Measurements from ENCODE around the gene GPR142. TPM values are rescaled to one million over a fixed set of nuclear protein-coding genes. Genes with fewer than 3 reads are reported as not detected.

Gene GPR142
- polyA plus RNA-seq, 1 of the 3 experiments (the other 2 are of a cell fraction), result not detected

- Histone ChIP-seq H3F3A (replicated peaks; ENCODE audit: insufficient read depth) (no peaks in the 10 kb centered on the region), H3K4me1 (ENCODE audit: control insufficient read depth in 1 of 2, insufficient read depth in 2 of 2, low read depth in 1 of 2, low read length in 1 of 2) (peaks cover 0 to 3% of the 10 kb centered on the region in 2 experiments; a peak in 1 of 4 replicates), H2AFZ (ENCODE audit: low read depth) (no peak overlapping the region), H3K4me3 (ENCODE audit: low read depth in 2 of 2, low read length in 1 of 2) (no peak overlapping the region), H3K4me2 (no peak overlapping the region), H3K9me2 (no peaks in the 10 kb centered on the region), H3K36me3 (replicated peaks in 1 of 2; ENCODE audit: control insufficient read depth in 1 of 2, insufficient read depth in 2 of 2, low read length in 1 of 2) (no peaks in the 10 kb centered on the region), H3K27me3 (ENCODE audit: insufficient read depth) (no peaks in the 10 kb centered on the region), H3K79me2 (ENCODE audit: insufficient read depth) (no peaks in the 10 kb centered on the region), H3K9ac (no peak overlapping the region), H3K27ac (ENCODE audit: low read depth in 2 of 2, low read length in 1 of 2) (no peak overlapping the region), H3K9me3 (no peaks in the 10 kb centered on the region), H4K20me1 (ENCODE audit: insufficient read depth) (no peaks in the 10 kb centered on the region)
- WGBS (ENCODE audit: low lambda C conversion rate), result 51% methylated on average over 3 of the region's 3 CpGs
- TF ChIP-seq ZBTB33 (IDR thresholded peaks at IDR 0.05; ENCODE audit: borderline replicate concordance, low read depth), result no peak
- no peak for TF ChIP-seq MXI1 (IDR thresholded peaks at IDR 0.05; ENCODE audit: low read depth, low read length)
- TF ChIP-seq SIN3A (IDR thresholded peaks at IDR 0.05; ENCODE audit: borderline replicate concordance, low read depth, low read length), result no peak
- no peak for TF ChIP-seq GABPA (IDR thresholded peaks at IDR 0.05; ENCODE audit: low read depth)
- ChIA-PET POLR2A (no interaction called here), CTCF (interaction anchor here (0.7 to 2.1 kb wide), 5 partner anchors 23 to 238 kb away, joined by 3 to 9 read pairs (median 3); no protein-coding TSS in a partner anchor)
- DNase-seq, result no peak
These were observed 38.8 kb upstream of the GPR142 start for GRCh38 chr17:74328487-74328886.

- no peaks in the 10 kb centered on the region for H3K9me2 ChIP-seq
- 44% methylated on average over 3 of the region's 3 CpGs for WGBS (ENCODE audit: low lambda C conversion rate)
- POLR2A ChIA-PET, result no interaction called here
- H3K79me2 ChIP-seq (ENCODE audit: insufficient read depth), result no peaks in the 10 kb centered on the region
- no peaks in the 10 kb centered on the region for H3F3A ChIP-seq (replicated peaks; ENCODE audit: insufficient read depth)
- no peaks in the 10 kb centered on the region for H4K20me1 ChIP-seq (ENCODE audit: insufficient read depth)
- TF ChIP-seq FOSL2 (IDR thresholded peaks at IDR 0.05; ENCODE audit: borderline replicate concordance, low read depth), result no peak
- TF ChIP-seq RFX5 (IDR thresholded peaks at IDR 0.05; ENCODE audit: low read length), result no peak
- TF ChIP-seq MXI1 (IDR thresholded peaks at IDR 0.05; ENCODE audit: low read depth, low read length), result no peak
- TF ChIP-seq MEF2A (IDR thresholded peaks at IDR 0.05; ENCODE audit: borderline replicate concordance, low read depth), result no peak
- no peak for TF ChIP-seq POLR2AphosphoS5 (IDR thresholded peaks at IDR 0.05; ENCODE audit: low read depth, low read length)
- H3K9me3 ChIP-seq, result no peaks in the 10 kb centered on the region
- H3K36me3 ChIP-seq (replicated peaks in 1 of 2; ENCODE audit: control insufficient read depth in 1 of 2, insufficient read depth in 2 of 2, low read length in 1 of 2), result no peaks in the 10 kb centered on the region
- no peak overlapping the region for H3K4me2 ChIP-seq
- H3K9ac ChIP-seq, result no peak overlapping the region
- H3K4me3 ChIP-seq (ENCODE audit: low read depth in 2 of 2, low read length in 1 of 2), result no peak overlapping the region
- H3K27me3 ChIP-seq (ENCODE audit: insufficient read depth), result no peaks in the 10 kb centered on the region
- H3K4me1 ChIP-seq (ENCODE audit: control insufficient read depth in 1 of 2, insufficient read depth in 2 of 2, low read depth in 1 of 2, low read length in 1 of 2), result peaks cover 0 to 3% of the 10 kb centered on the region in 2 experiments; a peak in 1 of 4 replicates
- DNase-seq, result no peak
- H2AFZ ChIP-seq (ENCODE audit: low read depth), result no peak overlapping the region
- no peak overlapping the region for H3K27ac ChIP-seq (ENCODE audit: low read depth in 2 of 2, low read length in 1 of 2)
- CTCF ChIA-PET, result interaction anchor here (0.7 to 2.2 kb wide), 5 partner anchors 22 to 237 kb away, joined by 3 to 9 read pairs (median 6); no protein-coding TSS in a partner anchor
These were observed 37.9 kb upstream of the GPR142 start for GRCh38 chr17:74329378-74329777.

DNA sequence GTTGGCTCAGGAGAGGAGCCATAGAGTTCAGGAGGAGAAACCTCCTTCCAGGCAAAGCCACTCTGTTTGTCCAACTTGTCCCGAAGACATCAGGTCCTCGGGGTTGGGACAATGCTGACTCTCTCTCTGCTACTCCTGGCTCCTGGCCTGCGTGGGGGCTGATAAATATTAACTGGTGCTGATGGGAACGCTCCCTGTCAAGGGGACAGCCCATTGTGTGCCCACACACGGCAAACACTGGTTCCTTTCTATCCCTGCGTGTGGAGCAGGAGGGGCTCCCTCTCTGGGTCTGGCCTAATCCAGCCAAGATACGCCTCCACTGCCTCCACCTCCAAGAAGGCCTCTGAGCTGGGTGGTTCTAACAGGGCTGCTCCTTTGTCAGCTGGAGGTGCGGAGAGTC lies 36.9 kb upstream of the GPR142 start:
- Histone ChIP-seq H3K4me2 (no peak overlapping the region), H3K9me3 (no peaks in the 10 kb centered on the region), H3K27ac (ENCODE audit: low read depth in 2 of 2, low read length in 1 of 2) (no peak overlapping the region), H3K4me1 (ENCODE audit: control insufficient read depth in 1 of 2, insufficient read depth in 2 of 2, low read depth in 1 of 2, low read length in 1 of 2) (peaks cover 0 to 3% of the 10 kb centered on the region in 2 experiments; a peak in 1 of 4 replicates), H4K20me1 (ENCODE audit: insufficient read depth) (no peaks in the 10 kb centered on the region), H3K36me3 (replicated peaks in 1 of 2; ENCODE audit: control insufficient read depth in 1 of 2, insufficient read depth in 2 of 2, low read length in 1 of 2) (no peaks in the 10 kb centered on the region), H3K27me3 (ENCODE audit: insufficient read depth) (no peaks in the 10 kb centered on the region), H3K9ac (no peak overlapping the region), H3F3A (replicated peaks; ENCODE audit: insufficient read depth) (no peaks in the 10 kb centered on the region), H3K9me2 (no peaks in the 10 kb centered on the region), H3K4me3 (ENCODE audit: low read depth in 2 of 2, low read length in 1 of 2) (no peak overlapping the region), H2AFZ (ENCODE audit: low read depth) (no peak overlapping the region), H3K79me2 (ENCODE audit: insufficient read depth) (no peaks in the 10 kb centered on the region)
- no peak for DNase-seq
- CTCF ChIA-PET, result interaction anchor here (0.8 to 2.2 kb wide), 5 partner anchors 10 to 49 kb away, joined by 3 to 8 read pairs (median 4); no protein-coding TSS in a partner anchor
- 16% methylated on average over 6 of the region's 8 CpGs for WGBS (ENCODE audit: low lambda C conversion rate)
- POLR2A ChIA-PET, result no interaction called here
- no peak for TF ChIP-seq NFIC (IDR thresholded peaks at IDR 0.05; ENCODE audit: borderline replicate concordance)

Measured in SK-N-SH (cell line).